SK-N-SH treated with all-trans-retinoic acid at 6 μM for 48 hours (cell line): Measurements from ENCODE around the gene ST3GAL6.

ENCODE experiments used
- ATAC-seq: fragments of 200-7000 bp; cut with Tn5 transposase; 3 replicates; pipeline ENCODE4 v1.9.1; 2020; ENCODE audit warnings: mild to moderate bottlenecking, moderate library complexity
- ARNTL ChIP-seq: fragments of 450-650 bp; formaldehyde crosslinking; IDR thresholded peaks from 2 replicates; pipeline ENCODE4 v1.5.0; 2020; ENCODE audit warnings: low read depth, mild to moderate bottlenecking, moderate library complexity, borderline replicate concordance
- BACH2 ChIP-seq: fragments of 250-450 bp; sonication (Bioruptor Pico); IDR thresholded peaks from 2 replicates; pipeline ENCODE4 v1.9.0; 2021; ENCODE audit warnings: mild to moderate bottlenecking, borderline replicate concordance
- CSDC2 ChIP-seq: fragments of 250-450 bp; sonication (Bioruptor Pico); IDR thresholded peaks from 2 replicates; pipeline ENCODE4 v1.5.0; 2020; ENCODE audit warnings: mild to moderate bottlenecking, moderate library complexity
- ESRRG ChIP-seq: fragments of 250-450 bp; sonication (Bioruptor Pico); IDR thresholded peaks from 2 replicates; pipeline ENCODE4 v1.6.1; 2021; ENCODE audit warnings: mild to moderate bottlenecking
- GLIS3 ChIP-seq: fragments of 250-450 bp; sonication (Bioruptor Pico); IDR thresholded peaks from 2 replicates; pipeline ENCODE4 v1.5.0; 2020; ENCODE audit warnings: mild to moderate bottlenecking, moderate library complexity
- ISL1 ChIP-seq: fragments of 250-450 bp; sonication (Bioruptor Pico); IDR thresholded peaks from 2 replicates; pipeline ENCODE4 v2.1.2; 2022; ENCODE audit warnings: mild to moderate bottlenecking, moderate library complexity
- OSR1 ChIP-seq: fragments of 250-450 bp; sonication (Bioruptor Pico); IDR thresholded peaks from 2 replicates; pipeline ENCODE4 v1.8.0; 2022; ENCODE audit warnings: moderate library complexity, mild to moderate bottlenecking, inconsistent platforms
- PATZ1 ChIP-seq: fragments of 250-450 bp; sonication (Bioruptor Pico); IDR thresholded peaks from 2 replicates; pipeline ENCODE4 v1.8.0; 2020; ENCODE audit warnings: mild to moderate bottlenecking, moderate library complexity, borderline replicate concordance
- PPARA ChIP-seq: fragments of 250-450 bp; sonication (Bioruptor Pico); IDR thresholded peaks from 2 replicates; pipeline ENCODE4 v1.5.0; 2020; ENCODE audit warnings: mild to moderate bottlenecking, borderline replicate concordance
- RARB ChIP-seq: fragments of 250-450 bp; sonication (Bioruptor Pico); IDR thresholded peaks from 2 replicates; pipeline ENCODE4 v1.8.0; 2021; ENCODE audit warnings: mild to moderate bottlenecking, moderate library complexity
- SNAI2 ChIP-seq: fragments of 250-450 bp; sonication (Bioruptor Pico); IDR thresholded peaks from 2 replicates; pipeline ENCODE4 v1.5.0; 2020; ENCODE audit warnings: mild to moderate bottlenecking, moderate library complexity
- TCF4 ChIP-seq: fragments of 250-450 bp; sonication (Bioruptor Pico); IDR thresholded peaks from 2 replicates; pipeline ENCODE4 v1.8.0; 2021; ENCODE audit warnings: mild to moderate bottlenecking, moderate library complexity, borderline replicate concordance
- TOX ChIP-seq: fragments of 250-450 bp; sonication (Bioruptor Pico); IDR thresholded peaks from 2 replicates; pipeline ENCODE4 v1.8.0; 2021; ENCODE audit warnings: mild to moderate bottlenecking, moderate library complexity, borderline replicate concordance
- ZC3H10 ChIP-seq: fragments of 250-450 bp; sonication (Bioruptor Pico); IDR thresholded peaks from 2 replicates; pipeline ENCODE4 v1.5.1; 2021; ENCODE audit warnings: mild to moderate bottlenecking, moderate library complexity
- ZFP3 ChIP-seq: fragments of 250-450 bp; sonication (Bioruptor Pico); IDR thresholded peaks from 2 replicates; pipeline ENCODE4 v1.5.0; 2020; ENCODE audit warnings: mild to moderate bottlenecking, moderate library complexity
- ZFP30 ChIP-seq: fragments of 450-650 bp; formaldehyde crosslinking; IDR thresholded peaks from 2 replicates; pipeline ENCODE4 v1.5.0; 2022; ENCODE audit warnings: mild to moderate bottlenecking, moderate library complexity
- ZNF565 ChIP-seq: fragments of 450-650 bp; formaldehyde crosslinking; conservative IDR thresholded peaks from 2 replicates; pipeline ENCODE4 v1.5.0; 2020; ENCODE audit warnings: low read depth, mild to moderate bottlenecking, moderate library complexity
- ZNF70 ChIP-seq: fragments of 450-650 bp; formaldehyde crosslinking; IDR thresholded peaks from 2 replicates; pipeline ENCODE4 v1.5.0; 2020; ENCODE audit warnings: mild to moderate bottlenecking, moderate library complexity
- ZNF8 ChIP-seq: fragments of 450-650 bp; formaldehyde crosslinking; IDR thresholded peaks from 2 replicates; pipeline ENCODE4 v1.5.0; 2020; ENCODE audit warnings: mild to moderate bottlenecking, moderate library complexity
- TF ChIP-seq, protein P1 (sequence below): fragments of 250-450 bp; sonication (Bioruptor Pico); IDR thresholded peaks from 2 replicates; pipeline ENCODE4 v1.5.1; 2021; ENCODE audit warnings: mild to moderate bottlenecking, moderate library complexity

ST3GAL6 gene

GRCh38 chr3:98778383-98778782, 15.2 kb downstream of the ST3GAL6 start (continued):
- no peak for TF ChIP-seq ZNF565 (CRISPR knock-in tag)
- TF ChIP-seq, protein P1, sequence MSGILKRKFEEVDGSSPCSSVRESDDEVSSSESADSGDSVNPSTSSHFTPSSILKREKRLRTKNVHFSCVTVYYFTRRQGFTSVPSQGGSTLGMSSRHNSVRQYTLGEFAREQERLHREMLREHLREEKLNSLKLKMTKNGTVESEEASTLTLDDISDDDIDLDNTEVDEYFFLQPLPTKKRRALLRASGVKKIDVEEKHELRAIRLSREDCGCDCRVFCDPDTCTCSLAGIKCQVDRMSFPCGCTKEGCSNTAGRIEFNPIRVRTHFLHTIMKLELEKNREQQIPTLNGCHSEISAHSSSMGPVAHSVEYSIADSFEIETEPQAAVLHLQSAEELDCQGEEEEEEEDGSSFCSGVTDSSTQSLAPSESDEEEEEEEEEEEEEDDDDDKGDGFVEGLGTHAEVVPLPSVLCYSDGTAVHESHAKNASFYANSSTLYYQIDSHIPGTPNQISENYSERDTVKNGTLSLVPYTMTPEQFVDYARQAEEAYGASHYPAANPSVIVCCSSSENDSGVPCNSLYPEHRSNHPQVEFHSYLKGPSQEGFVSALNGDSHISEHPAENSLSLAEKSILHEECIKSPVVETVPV (CRISPR knock-in tag) = no peak
- TF ChIP-seq GLIS3 (CRISPR knock-in tag) = no peak
- TF ChIP-seq ZNF70 (CRISPR knock-in tag) = no peak
- TF ChIP-seq TOX (CRISPR knock-in tag) = no peak
- no peak for TF ChIP-seq PPARA (CRISPR knock-in tag)
- TF ChIP-seq TCF4 (CRISPR knock-in tag) = no peak

- TF ChIP-seq ARNTL (CRISPR knock-in tag) (no peak), TOX (CRISPR knock-in tag) (no peak), TCF4 (CRISPR knock-in tag) (no peak), SNAI2 (CRISPR knock-in tag) (no peak), ZFP30 (no peak), ESRRG (CRISPR knock-in tag) (no peak), BACH2 (CRISPR knock-in tag) (no peak), GLIS3 (CRISPR knock-in tag) (no peak), ZC3H10 (CRISPR knock-in tag) (no peak), ZNF565 (CRISPR knock-in tag) (no peak), PATZ1 (CRISPR knock-in tag) (no peak; the same call in 1 of the 2 replicates), ZNF8 (CRISPR knock-in tag) (no peak), CSDC2 (CRISPR knock-in tag) (no peak)
- TF ChIP-seq, protein P1 (CRISPR knock-in tag) = no peak
- ATAC-seq = peak; percentile 75
These were observed 15.8 kb downstream of the ST3GAL6 start for GRCh38 chr3:98778852-98779413.

DNA sequence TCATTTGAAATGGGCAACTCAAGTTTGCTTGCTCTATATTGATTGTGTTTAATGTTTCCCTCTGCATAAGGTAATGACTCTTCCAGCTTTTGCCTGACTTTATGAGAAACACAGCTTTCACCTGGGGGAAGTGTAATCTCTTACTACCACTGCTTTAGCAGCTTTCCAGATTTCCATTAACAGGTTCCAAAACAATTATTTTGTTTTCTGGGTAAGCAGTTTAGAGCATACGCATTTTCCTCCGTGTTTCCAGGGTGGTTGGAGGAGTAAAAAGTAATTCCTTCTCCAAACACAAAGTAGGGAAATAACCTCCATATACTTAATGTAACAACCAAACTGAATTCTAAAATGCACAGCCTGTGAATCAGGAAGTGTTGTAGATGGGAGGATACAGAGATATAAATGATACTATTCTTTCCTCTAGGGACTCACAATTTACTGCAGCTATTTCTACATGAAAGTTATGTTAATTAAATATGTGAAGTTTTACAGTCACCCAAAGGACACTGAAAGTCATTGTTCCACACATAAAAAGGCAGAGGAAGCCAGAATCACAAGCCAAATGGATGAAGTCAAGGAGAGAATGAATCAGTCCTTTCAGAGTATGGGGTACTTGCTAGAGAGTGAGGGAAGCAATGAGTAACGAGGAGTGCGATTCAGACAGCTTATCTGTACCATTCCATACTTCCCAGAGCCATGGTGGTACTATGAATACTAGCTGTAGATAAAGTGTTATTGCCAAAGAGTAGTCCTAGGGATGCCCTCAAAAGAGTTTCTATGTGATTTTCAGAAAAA, 16.6 kb downstream of the ST3GAL6 start:
- no peak for ATAC-seq
- TF ChIP-seq PATZ1 (CRISPR knock-in tag) = no peak
- no peak for TF ChIP-seq RARB (CRISPR knock-in tag)
- no peak for TF ChIP-seq TOX (CRISPR knock-in tag)
- TF ChIP-seq ISL1 = peak; percentile 32; the same call in 1 of the 2 replicates
- TF ChIP-seq OSR1 (CRISPR knock-in tag) = no peak
- no peak for TF ChIP-seq ZNF565 (CRISPR knock-in tag)
- TF ChIP-seq GLIS3 (CRISPR knock-in tag) = no peak
- TF ChIP-seq, protein P1 (CRISPR knock-in tag) = no peak
- 0 out of 2 replicates have a peak, but pooled peaks have one; percentile 24 for TF ChIP-seq ZFP3 (CRISPR knock-in tag)
